Measurements from ENCODE around the gene CLCN6. TPM values are rescaled to one million over a fixed set of nuclear protein-coding genes. Genes with fewer than 3 reads are reported as not detected.

Gene CLCN6
- total and polyA plus RNA-seq, 2 of the 13 experiments (the other 11 are each of a cell fraction or from before 2014, with no cell fraction given), result 14.9 to 19.3 TPM

DNA sequence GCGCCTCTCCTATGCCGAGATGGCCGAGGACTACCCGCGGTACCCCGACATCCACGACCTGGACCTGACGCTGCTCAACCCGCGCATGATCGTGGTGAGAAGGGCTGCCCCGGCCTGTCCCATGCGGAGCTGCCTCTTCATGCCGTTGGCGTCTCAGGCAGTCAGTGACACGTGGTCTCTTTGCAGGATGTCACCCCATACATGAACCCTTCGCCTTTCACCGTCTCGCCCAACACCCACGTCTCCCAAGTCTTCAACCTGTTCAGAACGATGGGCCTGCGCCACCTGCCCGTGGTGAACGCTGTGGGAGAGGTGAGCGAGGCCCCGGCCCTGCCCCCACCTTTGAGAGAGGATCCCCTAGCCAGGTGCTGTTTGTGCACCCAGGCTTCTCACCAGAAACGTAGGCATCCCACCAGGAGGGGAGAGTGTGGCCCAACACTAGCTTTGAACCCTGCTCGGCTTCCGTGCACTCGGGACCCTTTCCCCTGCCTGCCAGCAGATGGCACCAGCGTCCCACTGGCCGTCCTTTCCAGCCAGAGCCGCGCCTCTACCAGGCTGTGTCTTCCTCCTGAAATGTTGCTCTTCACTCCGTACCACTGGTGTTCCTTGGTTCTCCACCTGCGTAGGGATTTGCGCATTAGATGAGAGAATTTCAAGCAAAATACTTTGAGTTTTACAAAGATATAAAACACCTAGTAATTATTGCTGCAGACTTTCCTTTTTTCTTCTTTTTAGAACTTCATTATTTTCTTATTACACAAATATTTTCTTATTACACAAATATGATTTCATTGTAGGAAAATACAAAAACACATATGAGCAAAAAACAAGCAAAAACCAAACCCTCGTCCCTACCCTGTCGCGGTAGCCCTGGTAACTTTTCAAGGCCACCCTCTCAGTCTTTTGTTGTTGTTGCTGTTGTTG, 32.6 kb downstream of the CLCN6 start (continued):
- TF ChIP-seq ZSCAN29 (CRISPR knock-in tag; conservative IDR thresholded peaks at IDR 0.05) (no peak), ZNF557 (CRISPR knock-in tag; IDR thresholded peaks at IDR 0.05) (no peak), FOXJ3 (CRISPR knock-in tag; IDR thresholded peaks at IDR 0.05; ENCODE audit: borderline replicate concordance) (no peak), MXD4 (CRISPR knock-in tag; IDR thresholded peaks at IDR 0.05) (0 out of 2 replicates have a peak, but pooled peaks have one; percentile 27), IKZF4 (CRISPR knock-in tag; IDR thresholded peaks at IDR 0.05; ENCODE audit: borderline replicate concordance, low read depth, not compliant biosample characterization) (no peak), TCF12 (IDR thresholded peaks at IDR 0.05) (no peak), TCF12 (CRISPR knock-in tag; IDR thresholded peaks at IDR 0.05) (no peak), ZMYM4 (CRISPR knock-in tag; IDR thresholded peaks at IDR 0.05) (no peak), RFXAP (CRISPR knock-in tag; IDR thresholded peaks at IDR 0.05; ENCODE audit: borderline replicate concordance) (no peak; the same call in 1 of the 2 replicates), NFRKB (IDR thresholded peaks at IDR 0.05) (no peak), E2F5 (CRISPR knock-in tag; conservative IDR thresholded peaks at IDR 0.05) (no peak), SYNCRIP (IDR thresholded peaks at IDR 0.05; ENCODE audit: insufficient read depth, low read depth, low read length) (no peak), ZNF343 (CRISPR knock-in tag; IDR thresholded peaks at IDR 0.05) (no peak), SMAD1 (CRISPR knock-in tag; IDR thresholded peaks at IDR 0.05; ENCODE audit: borderline replicate concordance, low read depth) (no peak), ZNF816 (CRISPR knock-in tag; IDR thresholded peaks at IDR 0.05; ENCODE audit: borderline replicate concordance) (no peak), HDAC2 (CRISPR knock-in tag; IDR thresholded peaks at IDR 0.05) (no peak; the same call in 1 of the 2 replicates), ZNF678 (CRISPR knock-in tag; IDR thresholded peaks at IDR 0.05) (no peak), PHF8 (CRISPR knock-in tag; IDR thresholded peaks at IDR 0.05) (no peak), HMG20B (CRISPR knock-in tag; conservative IDR thresholded peaks at IDR 0.05) (no peak), ZBTB7A (CRISPR knock-in tag; IDR thresholded peaks at IDR 0.05) (peak; percentile 40; the same call in 1 of the 2 replicates), CBX5 (CRISPR knock-in tag; IDR thresholded peaks at IDR 0.05; ENCODE audit: borderline replicate concordance) (peak; percentile 73; the same call in 1 of the 2 replicates), NCOA5 (CRISPR knock-in tag; IDR thresholded peaks at IDR 0.05) (no peak), MED1 (CRISPR knock-in tag; IDR thresholded peaks at IDR 0.05) (peak; percentile 33; the same call in 1 of the 2 replicates), ZBTB44 (CRISPR knock-in tag; IDR thresholded peaks at IDR 0.05) (no peak), SPEN (CRISPR knock-in tag; IDR thresholded peaks at IDR 0.05; ENCODE audit: low read depth) (0 out of 2 replicates have a peak, but pooled peaks have one; percentile 45), HMGA1 (CRISPR knock-in tag; conservative IDR thresholded peaks at IDR 0.05) (no peak), FOSL1 (CRISPR knock-in tag; IDR thresholded peaks at IDR 0.05; ENCODE audit: borderline replicate concordance) (no peak)
- TF ChIP-seq, protein P1, sequence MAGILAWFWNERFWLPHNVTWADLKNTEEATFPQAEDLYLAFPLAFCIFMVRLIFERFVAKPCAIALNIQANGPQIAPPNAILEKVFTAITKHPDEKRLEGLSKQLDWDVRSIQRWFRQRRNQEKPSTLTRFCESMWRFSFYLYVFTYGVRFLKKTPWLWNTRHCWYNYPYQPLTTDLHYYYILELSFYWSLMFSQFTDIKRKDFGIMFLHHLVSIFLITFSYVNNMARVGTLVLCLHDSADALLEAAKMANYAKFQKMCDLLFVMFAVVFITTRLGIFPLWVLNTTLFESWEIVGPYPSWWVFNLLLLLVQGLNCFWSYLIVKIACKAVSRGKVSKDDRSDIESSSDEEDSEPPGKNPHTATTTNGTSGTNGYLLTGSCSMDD (CRISPR knock-in tag; IDR thresholded peaks at IDR 0.05), result no peak

Data from HepG2 (cell line).